Nucleus accumbens (tissue), 56 donors: ENCODE data around the gene ILF3.
A peak's percentile ranks its signal among the peaks of the same experiment; 100 is the strongest.

Experiments used
- DNase-seq, 56 donors: peaks; one replicate each; lab custom pipeline; 2025; lab: John Stamatoyannopoulos, UW

ILF3 gene

GRCh38 chr19:10653732-10654609 lies at the start of gene ILF3:
ILF3 (plus strand) TSS chr19:10654346; CDS start chr19:10670606, 16,260 bp downstream.
- DNase-seq = peak; percentile 94 to 100 (median 99)

- no peak for DNase-seq
These were observed 49.6 kb upstream of the ILF3 start for GRCh38 chr19:10604460-10604980.

GRCh38 chr19:10611907-10612306 lies 42.2 kb upstream of the ILF3 start:
- no peak for DNase-seq

- DNase-seq = peak in 51 of 56 donors; percentile 7 to 79 (median 44)
These were observed 41.5 kb upstream of the ILF3 start for GRCh38 chr19:10612499-10613119.

- no peak for DNase-seq
These were observed 38.6 kb upstream of the ILF3 start for GRCh38 chr19:10615429-10616023.

GRCh38 chr19:10617409-10618121 lies 36.6 kb upstream of the ILF3 start:
- no peak for DNase-seq

GRCh38 chr19:10618846-10619245 lies 35.3 kb upstream of the ILF3 start:
- no peak for DNase-seq

- no peak for DNase-seq
These were observed 33.4 kb upstream of the ILF3 start for GRCh38 chr19:10620786-10621185.

- DNase-seq = no peak
These were observed 32.2 kb upstream of the ILF3 start for GRCh38 chr19:10621966-10622365.

- DNase-seq = no peak
These were observed 29.6 kb upstream of the ILF3 start for GRCh38 chr19:10624585-10624984.

GRCh38 chr19:10625003-10625761 lies 29.0 kb upstream of the ILF3 start, which contains the start of gene SLC44A2:
SLC44A2 (plus strand) TSS chr19:10625553; CDS start chr19:10625634, 81 bp downstream.
- peak in 53 of 56 donors; percentile 10 to 93 (median 69) for DNase-seq

- peak in 2 of 56 donors; percentile 17 to 46 for DNase-seq
These were observed 28.4 kb upstream of the ILF3 start for GRCh38 chr19:10625762-10626138.

- no peak for DNase-seq
These were observed 22.3 kb upstream of the ILF3 start for GRCh38 chr19:10631874-10632273.

GRCh38 chr19:10634430-10634829 lies 19.7 kb upstream of the ILF3 start:
- no peak for DNase-seq

- no peak for DNase-seq
These were observed 19.2 kb upstream of the ILF3 start for GRCh38 chr19:10634963-10635362.

- DNase-seq = peak in 5 of 56 donors; percentile 2 to 7 (median 5)
These were observed 17.7 kb upstream of the ILF3 start for GRCh38 chr19:10636304-10636972.

- no peak for DNase-seq
These were observed 16.3 kb upstream of the ILF3 start for GRCh38 chr19:10637894-10638293.

GRCh38 chr19:10639836-10640235 lies 14.3 kb upstream of the ILF3 start:
- no peak for DNase-seq

GRCh38 chr19:10640361-10640760 lies 13.8 kb upstream of the ILF3 start:
- no peak for DNase-seq
